GM12892 (cell line): Measurements from ENCODE around the gene ACLY.

Experiments used
- POLR2A ChIP-seq: IDR thresholded peaks from 2 replicates; pipeline ENCODE4 v1.6.1; 2011; ENCODE audit warnings: low read depth, low read length, control low read depth
- POLR2AphosphoS5 ChIP-seq: IDR thresholded peaks from 2 replicates; pipeline ENCODE4 v1.6.1; 2011; ENCODE audit warnings: low read depth, low read length, control low read depth
- TAF1 ChIP-seq: IDR thresholded peaks from 2 replicates; pipeline ENCODE4 v1.6.1; 2011; ENCODE audit warnings: low read depth, mild to moderate bottlenecking, control low read depth, low read length, borderline replicate concordance

GRCh38 chr17:41932816-41933389 is 14.2 kb upstream of the ACLY start:
- TF ChIP-seq POLR2AphosphoS5: no peak
- TF ChIP-seq POLR2A: no peak
- TF ChIP-seq TAF1: no peak
